HG02798 (cell line): ENCODE results near the gene TFCP2L1.
"Not testable (repeated sequence)": the region's sequence is repeated elsewhere in the genome, so short reads cannot be mapped to it uniquely, and the experiment has no call there.

Experiments
- ATAC-seq: cut with Tn5 transposase; IDR thresholded peaks from one replicate; pipeline ENCODE4 v1.9.1; 2021; ENCODE audit warnings: mild to moderate bottlenecking; ENCODE audit not compliant: unreplicated experiment, poor library complexity

Gene TFCP2L1

GRCh38 chr2:121231385-121232000 is 53.5 kb downstream of the TFCP2L1 start:
- ATAC-seq, result no peak

DNA sequence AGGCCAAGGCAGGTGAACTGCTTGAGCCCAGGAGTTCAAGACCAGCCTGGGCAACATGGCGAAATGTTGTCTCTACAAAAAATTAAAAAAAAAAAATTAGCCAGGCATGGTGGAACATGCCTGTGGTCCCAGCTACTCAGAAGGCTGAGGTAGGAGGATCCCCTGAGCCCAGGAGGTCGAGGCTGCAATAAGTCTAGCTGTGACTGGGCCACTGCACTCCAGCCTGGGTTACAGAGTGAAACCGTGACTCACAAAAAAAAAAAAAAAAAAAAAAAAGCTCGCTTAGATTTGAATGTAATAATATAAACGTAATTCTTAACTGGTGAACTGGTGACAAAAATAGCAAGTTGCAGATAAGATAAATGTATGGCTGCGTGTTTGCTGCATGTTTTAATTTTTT is 56.5 kb downstream of the TFCP2L1 start:
- no peak for ATAC-seq

DNA sequence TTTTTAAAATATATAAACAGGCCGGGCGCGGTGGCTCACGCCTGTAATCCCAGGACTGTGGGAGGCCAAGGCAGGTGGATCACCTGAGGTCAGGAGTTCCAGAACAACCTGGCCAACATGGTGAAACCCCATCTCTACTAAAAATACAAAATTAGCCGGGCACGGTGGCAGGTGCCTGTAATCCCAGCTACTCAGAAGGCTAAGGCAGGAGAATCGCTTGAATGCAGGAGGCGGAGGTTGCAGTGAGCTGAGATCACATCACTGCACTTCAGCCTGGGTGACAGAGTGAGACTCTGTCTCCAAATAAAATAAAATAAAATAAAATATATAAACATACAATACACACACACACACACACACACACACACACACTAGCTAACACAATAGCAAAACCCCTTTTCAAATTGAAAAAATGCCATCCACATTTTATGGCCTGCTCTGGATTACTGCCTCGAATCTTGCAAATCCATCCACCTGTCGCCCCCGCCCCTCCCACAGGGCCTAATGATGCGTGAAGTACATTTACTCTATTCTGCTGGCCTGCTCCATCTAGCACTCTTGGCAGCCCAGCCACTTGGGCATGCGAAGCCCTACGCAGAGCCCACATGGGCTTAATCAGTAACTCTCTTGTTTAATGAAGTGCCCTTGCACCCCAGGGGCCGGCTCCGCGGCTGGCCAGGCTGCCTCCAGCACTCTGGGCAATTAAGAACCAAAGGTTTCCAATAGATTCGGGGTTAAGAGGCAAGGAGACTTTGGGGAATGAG is 57.4 kb downstream of the TFCP2L1 start:
- ATAC-seq, result not testable (repeated sequence)

DNA sequence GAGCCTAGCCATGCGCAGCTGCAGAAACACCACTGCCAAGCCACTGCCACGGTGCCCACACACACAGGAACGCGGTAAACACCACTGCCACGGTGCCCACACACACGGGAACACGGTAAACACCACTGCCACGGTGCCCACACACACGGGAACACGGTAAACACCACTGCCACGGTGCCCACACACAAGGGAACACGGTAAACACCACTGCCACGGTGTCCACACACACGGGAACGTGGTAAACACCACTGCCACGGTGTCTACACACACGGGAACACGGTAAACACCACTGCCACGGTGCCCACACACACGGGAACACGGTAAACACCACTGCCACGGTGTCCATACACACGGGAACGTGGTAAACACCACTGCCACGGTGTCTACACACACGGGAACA is 59.3 kb downstream of the TFCP2L1 start:
- not testable (repeated sequence) for ATAC-seq

DNA sequence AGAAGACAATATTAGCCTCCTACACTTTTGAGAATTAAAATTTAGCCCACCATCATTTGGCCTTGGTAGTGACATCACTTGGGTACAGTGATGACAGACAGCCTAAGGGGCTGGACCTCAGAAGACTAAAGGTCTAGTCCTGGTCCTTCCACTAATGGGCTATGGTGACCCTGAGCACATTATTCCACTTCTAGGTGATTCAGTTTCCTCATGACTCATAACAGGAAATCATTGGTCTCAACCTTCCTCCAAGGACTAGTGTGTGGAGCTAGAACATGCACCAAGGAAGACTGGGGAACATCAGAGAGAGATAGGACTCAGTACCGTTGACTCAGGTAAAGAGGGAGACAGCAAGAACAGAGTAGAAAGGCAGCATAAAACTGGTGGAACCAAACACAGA is 64.0 kb downstream of the TFCP2L1 start:
- no peak for ATAC-seq

DNA sequence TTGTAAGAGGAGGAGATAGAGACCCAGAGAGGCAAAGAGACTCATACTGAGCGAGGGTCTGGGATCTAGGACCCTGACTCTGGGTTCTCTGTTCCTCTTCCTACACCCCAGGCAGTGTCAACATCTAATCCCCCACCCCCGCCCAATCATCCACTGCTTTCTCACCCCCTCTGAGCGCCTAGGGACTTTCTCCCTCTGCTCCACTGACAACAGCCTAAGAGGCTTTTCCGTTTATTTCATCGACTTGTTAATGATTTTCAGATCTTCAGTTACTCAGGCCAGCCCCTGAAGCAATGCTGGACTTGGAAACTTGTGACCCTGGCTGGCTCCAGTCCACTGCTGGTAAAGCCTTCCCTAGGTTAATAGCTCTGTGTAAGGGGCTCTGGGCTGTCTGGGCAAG is 65.1 kb downstream of the TFCP2L1 start:
- no peak for ATAC-seq

GRCh38 chr2:121218386-121218938 is 66.5 kb downstream of the TFCP2L1 start:
- no peak for ATAC-seq

DNA sequence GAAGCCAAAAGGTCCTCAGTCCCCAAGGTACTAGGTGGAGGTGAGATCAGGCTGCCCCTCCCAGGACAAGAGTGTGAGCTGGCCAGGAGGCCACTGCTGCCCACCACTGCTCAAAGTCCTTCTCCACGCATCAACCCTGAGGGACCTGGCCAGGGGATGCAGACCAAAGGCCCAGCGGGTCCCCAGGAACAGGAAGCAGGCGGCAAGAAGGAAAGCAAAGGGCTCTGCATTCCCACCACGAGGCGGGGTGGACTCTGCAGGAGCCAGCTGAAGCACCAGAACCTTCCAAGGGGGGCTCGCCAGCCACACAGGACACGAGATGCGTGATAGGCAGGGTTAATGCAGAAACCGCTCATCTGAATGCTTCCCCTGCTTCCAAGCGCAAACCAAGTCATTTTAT is 67.4 kb downstream of the TFCP2L1 start:
- ATAC-seq, result no peak

DNA sequence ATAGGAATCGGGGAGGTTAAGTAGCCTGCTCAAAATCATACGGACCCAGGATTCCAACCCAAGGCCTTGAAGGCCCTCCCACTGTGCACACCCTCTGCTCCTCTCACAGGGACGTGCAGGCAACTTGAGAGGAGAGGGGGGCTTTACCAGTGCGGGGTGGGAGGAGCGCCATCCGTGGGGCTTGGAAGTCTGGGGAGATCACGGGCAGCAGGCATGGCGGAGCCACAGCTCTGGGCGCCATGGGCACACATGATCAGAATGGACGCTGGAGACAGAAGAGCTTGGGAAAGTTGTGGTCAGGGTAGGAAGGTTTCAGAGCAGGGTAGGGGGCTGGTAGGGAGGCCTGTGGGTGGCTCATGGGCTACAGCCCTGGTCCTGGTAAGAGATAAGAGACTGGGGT is 70.7 kb downstream of the TFCP2L1 start:
- no peak for ATAC-seq

GRCh38 chr2:121213386-121213785 is 71.6 kb downstream of the TFCP2L1 start:
- ATAC-seq, result no peak

- ATAC-seq, result no peak
These were observed 72.2 kb downstream of the TFCP2L1 start for GRCh38 chr2:121212661-121213325.

- no peak for ATAC-seq
These were observed 73.3 kb downstream of the TFCP2L1 start for GRCh38 chr2:121211689-121212151.

DNA sequence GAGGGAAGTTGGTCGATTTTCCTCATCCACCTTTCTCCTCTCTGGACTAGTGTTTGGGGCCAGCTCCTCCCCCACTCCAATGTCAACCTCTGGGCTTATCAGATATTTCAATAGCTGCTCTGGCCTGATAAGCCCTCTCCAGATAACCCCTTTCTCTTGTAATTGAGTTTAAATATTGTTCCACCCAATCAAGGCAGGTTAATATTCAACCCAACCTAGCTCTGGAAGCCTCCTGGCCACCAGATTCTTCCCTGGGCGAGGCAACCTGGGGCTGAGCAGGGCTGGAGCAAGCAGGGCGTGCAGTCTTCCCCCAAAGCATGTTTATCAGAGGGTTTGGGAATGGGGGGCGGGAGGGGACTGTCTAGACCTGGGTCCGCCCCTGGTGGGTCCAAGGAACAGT is 73.8 kb downstream of the TFCP2L1 start:
- no peak for ATAC-seq

GRCh38 chr2:121210691-121211090 is 74.3 kb downstream of the TFCP2L1 start:
- no peak for ATAC-seq

- ATAC-seq, result no peak
These were observed 75.9 kb downstream of the TFCP2L1 start for GRCh38 chr2:121209014-121209610.

- no peak for ATAC-seq
These were observed 77.5 kb downstream of the TFCP2L1 start for GRCh38 chr2:121207494-121207893.

- no peak for ATAC-seq
These were observed 79.6 kb downstream of the TFCP2L1 start for GRCh38 chr2:121205321-121205942.

DNA sequence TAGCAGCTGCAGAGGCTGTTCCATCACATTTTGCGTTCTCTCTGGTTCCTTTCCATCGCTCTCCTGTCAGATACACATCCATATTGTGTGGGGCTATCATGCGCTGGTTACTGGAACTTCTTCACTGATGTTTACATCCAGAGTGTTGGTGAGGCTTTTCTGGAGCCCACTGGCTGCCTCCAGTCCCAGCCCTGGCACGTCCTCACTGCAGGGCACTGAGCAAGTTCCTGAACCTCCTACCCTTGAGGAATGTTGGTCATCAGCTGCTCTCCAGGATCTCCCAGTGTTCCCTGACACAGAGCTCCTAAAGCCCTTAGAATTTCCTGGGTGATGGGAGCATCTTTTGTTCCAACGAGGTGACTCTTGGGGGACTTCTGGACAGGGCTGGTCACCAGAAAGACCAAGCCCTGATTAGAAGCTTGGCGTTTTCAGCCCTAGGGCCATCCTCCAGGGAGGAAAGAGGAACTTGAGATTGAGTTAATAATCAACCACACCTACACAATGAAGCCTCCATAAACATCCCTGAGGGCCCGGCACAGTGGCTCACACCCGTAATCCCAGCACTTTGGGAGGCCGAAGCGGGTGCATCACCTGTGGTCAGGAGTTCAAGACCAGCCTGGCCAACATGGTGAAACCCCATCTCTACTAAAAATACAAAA is 81.3 kb downstream of the TFCP2L1 start:
- no peak for ATAC-seq

DNA sequence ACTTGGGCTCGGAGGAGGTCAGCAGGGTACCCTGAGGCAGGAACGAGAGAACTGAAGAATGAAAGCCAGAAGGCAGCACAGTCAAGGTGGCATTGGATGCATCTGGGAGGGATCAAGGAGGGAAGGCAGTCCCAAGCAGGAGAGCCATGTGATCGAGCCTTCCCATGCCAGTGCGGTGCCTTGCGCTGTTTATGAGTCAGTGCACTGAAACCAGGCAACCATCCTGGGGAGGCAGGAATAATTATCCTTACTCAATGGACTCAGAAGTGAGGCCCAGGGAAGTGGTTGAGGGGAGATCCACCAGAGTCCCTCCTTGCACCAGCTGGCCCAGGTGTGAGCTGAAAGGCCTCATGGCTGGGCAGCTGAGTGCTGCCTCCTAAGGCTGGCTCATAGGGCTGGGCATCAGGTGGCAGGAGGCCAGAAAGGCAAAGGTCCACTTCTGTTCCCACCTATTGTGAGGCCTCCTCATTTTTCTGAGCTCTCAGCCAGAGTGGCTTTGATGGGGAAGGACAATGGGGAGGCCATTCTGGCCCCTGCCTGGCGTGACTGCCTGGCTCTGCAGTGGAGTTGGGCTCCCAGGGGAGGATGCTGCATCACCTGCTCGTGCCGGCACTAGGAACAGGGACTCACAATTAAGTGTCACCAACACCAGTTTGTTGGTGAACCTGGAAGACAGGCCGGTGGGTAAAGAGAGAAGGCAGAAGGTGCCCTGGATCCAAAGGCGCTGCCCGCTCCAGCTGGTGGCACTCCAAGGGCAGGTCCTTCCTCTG is 82.3 kb downstream of the TFCP2L1 start:
- no peak for ATAC-seq
